B cell (primary cell): ENCODE measurements around the gene FARP2. TPM values are rescaled to one million over a fixed set of nuclear protein-coding genes. Genes with fewer than 3 reads are reported as not detected.

Source experiments
- ATAC-seq: fragments of 200-7000 bp; cut with Tn5 transposase; one replicate; pipeline ENCODE4 v1.10.0; 2021; ENCODE audit warnings: low read depth, mild to moderate bottlenecking, moderate number of reproducible peaks, moderate library complexity
- CTCF ChIA-PET: fragments of 350-600 bp; sonication (Branson Sonifier 250); formaldehyde crosslinking; loops from one replicate; lab custom pipeline; 2021; ENCODE audit warnings: antibody characterized with exemption, inconsistent platforms; lab: Charles Lee
- POLR2A ChIA-PET: fragments of 350-600 bp; sonication (Branson Sonifier 250); formaldehyde crosslinking; loops from one replicate; lab custom pipeline; 2021; ENCODE audit warnings: antibody characterized with exemption; lab: Charles Lee
- DNase-seq: peaks from one replicate; pipeline ENCODE4 v3.0.0; 2013
- H2AFZ ChIP-seq: 2 replicates; pipeline ENCODE4 v1.6.1; 2012; ENCODE audit warnings: mild to moderate bottlenecking, low read depth, low read length; ENCODE audit not compliant: insufficient read depth, poor library complexity, severe bottlenecking
- H3K27ac ChIP-seq, 2 donors: 1 replicate in 1 of 2; 2 replicates in 1 of 2; pipeline ENCODE4 v1.5.1; 2012 to 2013; ENCODE audit warnings: low read length in 2 of 2, mild to moderate bottlenecking in 2 of 2, moderate library complexity in 1 of 2
- H3K27me3 ChIP-seq, 4 experiments: fragments of 200-600 bp in 1 of 4; sonication (generic) in 1 of 4; replicated peaks in 1 of 4; 1 replicate in 2 of 4; 2 replicates in 2 of 4; pipeline versions ENCODE4 v1.6.1 to v1.7.0; 2013 to 2016; ENCODE audit warnings: low read length in 3 of 4, mild to moderate bottlenecking in 2 of 4, mixed read lengths in 1 of 4, moderate library complexity in 1 of 4; ENCODE audit not compliant: insufficient read depth in 4 of 4, control insufficient read depth in 3 of 4; ENCODE audit errors: control extremely low read depth in 1 of 4
- H3K36me3 ChIP-seq, 2 experiments: replicated peaks in 1 of 2; 1 replicate in 1 of 2; 2 replicates in 1 of 2; pipeline versions ENCODE4 v1.6.1 to v1.7.1; 2013; ENCODE audit warnings: low read length in 1 of 2; ENCODE audit not compliant: insufficient read depth in 2 of 2, control insufficient read depth in 1 of 2; ENCODE audit errors: control extremely low read depth in 1 of 2, extremely low read depth in 1 of 2
- H3K4me1 ChIP-seq, 2 donors: fragments of 200-600 bp in 1 of 2; sonication (generic) in 1 of 2; 1 replicate in 1 of 2; 2 replicates in 1 of 2; pipeline versions ENCODE4 v1.5.1 to v1.6.1; 2013 to 2017; ENCODE audit warnings: low read length in 2 of 2; ENCODE audit not compliant: control insufficient read depth in 2 of 2, insufficient read depth in 2 of 2
- H3K4me2 ChIP-seq: replicated peaks from 2 replicates; pipeline ENCODE3; 2012; ENCODE audit warnings: mild to moderate bottlenecking, low read depth, low read length; ENCODE audit not compliant: poor library complexity, severe bottlenecking
- H3K4me3 ChIP-seq, 5 experiments: fragments of 200-600 bp in 1 of 5; sonication (generic) in 1 of 5; 1 replicate in 3 of 5; 2 replicates in 2 of 5; pipeline versions ENCODE4 v1.5.1 to v1.7.0; 2011 to 2016; ENCODE audit warnings: low read length in 4 of 5, mild to moderate bottlenecking in 4 of 5, low read depth in 2 of 5, control low read depth in 1 of 5, moderate library complexity in 1 of 5; ENCODE audit not compliant: insufficient read depth in 1 of 5; ENCODE audit errors: control extremely low read depth in 1 of 5, extremely low read depth in 1 of 5
- H3K79me2 ChIP-seq: fragments of 200-600 bp; sonication (generic); one replicate; pipeline ENCODE4 v1.6.0; 2016; ENCODE audit warnings: low read length; ENCODE audit not compliant: control insufficient read depth, insufficient read depth
- H3K9ac ChIP-seq: fragments of 200-600 bp; sonication (generic); 2 replicates; pipeline ENCODE4 v1.6.1; 2017; ENCODE audit warnings: mild to moderate bottlenecking, low read length, moderate library complexity
- H3K9me3 ChIP-seq, 3 donors: one replicate each; pipeline versions ENCODE4 v1.6.1 to v1.7.1; 2013; ENCODE audit warnings: low read length in 2 of 3; ENCODE audit not compliant: control insufficient read depth in 2 of 3, insufficient read depth in 1 of 3; ENCODE audit errors: control extremely low read depth in 1 of 3
- H4K20me1 ChIP-seq: 2 replicates; pipeline ENCODE4 v1.6.0; 2012; ENCODE audit warnings: mild to moderate bottlenecking, low read length; ENCODE audit not compliant: insufficient read depth, control insufficient read depth, poor library complexity, severe bottlenecking
- H3K27ac Mint-ChIP-seq: one replicate; pipeline ENCODE4 v1.8.0; 2021; ENCODE audit warnings: mixed read lengths
- H3K27me3 Mint-ChIP-seq: one replicate; pipeline ENCODE4 v1.8.0; 2021; ENCODE audit warnings: mixed read lengths
- H3K4me1 Mint-ChIP-seq: one replicate; pipeline ENCODE4 v1.8.0; 2021; ENCODE audit warnings: mixed read lengths
- H3K4me3 Mint-ChIP-seq: one replicate; pipeline ENCODE4 v1.8.0; 2021; ENCODE audit warnings: mixed read lengths
- H3K9me3 Mint-ChIP-seq: one replicate; pipeline ENCODE4 v1.8.0; 2022; ENCODE audit warnings: mixed read lengths; ENCODE audit not compliant: insufficient read depth
- EZH2 ChIP-seq: IDR thresholded peaks from 2 replicates; pipeline ENCODE4 v1.6.1; 2012; ENCODE audit warnings: borderline replicate concordance, low read depth, mild to moderate bottlenecking, moderate library complexity, low read length; ENCODE audit not compliant: insufficient read depth, poor library complexity, severe bottlenecking
- WGBS: methylation state at CpG from one replicate; pipeline ENCODE4 v1.1.5; 2013; ENCODE audit warnings: missing lambda C conversion rate; ENCODE audit not compliant: insufficient coverage; 5-methylcytosine and 5-hydroxymethylcytosine counted together
- intact Hi-C: fragments of 100-400 bp; cut with micrococcal nuclease; formaldehyde crosslinking; loops from one replicate; pipeline ENCODE4 v1.10.0; 2022
- polyA plus RNA-seq: library from polyadenylated mRNA; depleted of rRNA; stranded (reverse); fragments of >200 nt; gene quantifications from 2 replicates; pipeline ENCODE4 v1.2.3, GENCODE V29; 2012
- total RNA-seq, 2 donors: library from RNA; stranded (reverse); fragments of 120-200 nt in 1 of 2; gene quantifications; 1 replicate in 1 of 2; 2 replicates in 1 of 2; pipeline versions ENCODE4 v1.2.3 to v1.2.4, GENCODE V29; 2013 to 2022
- TF ChIP-seq, protein P1 (sequence below): fragments of 200-600 bp; IDR thresholded peaks from one replicate; pipeline ENCODE4 v1.8.0; 2022; ENCODE audit warnings: antibody characterized with exemption, mild to moderate bottlenecking

The FARP2 gene
- total and polyA plus RNA-seq, 2 donors (not counting 1 experiment from before 2014, with no cell fraction given): 37.1 to 114 TPM

DNA sequence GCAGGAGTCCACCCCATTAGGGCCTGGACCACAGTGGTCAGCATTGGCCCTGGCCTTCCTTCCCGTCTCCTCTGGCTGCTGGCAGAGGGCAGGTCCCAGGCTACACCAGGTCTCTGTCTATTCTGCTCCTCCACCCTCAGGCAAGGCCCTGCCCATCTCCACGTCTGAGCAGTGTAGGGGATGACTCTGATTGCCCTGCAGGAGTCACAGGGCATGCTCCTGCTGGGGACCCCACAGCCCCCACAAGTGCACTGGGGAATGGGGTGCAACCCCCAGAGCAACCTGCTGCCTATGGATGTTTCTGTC, 112.3 kb downstream of the FARP2 start:
- intact Hi-C loops: no loop called here
- 95% methylated on average over 2 of the region's 2 CpGs for WGBS
- ATAC-seq: no peak

DNA sequence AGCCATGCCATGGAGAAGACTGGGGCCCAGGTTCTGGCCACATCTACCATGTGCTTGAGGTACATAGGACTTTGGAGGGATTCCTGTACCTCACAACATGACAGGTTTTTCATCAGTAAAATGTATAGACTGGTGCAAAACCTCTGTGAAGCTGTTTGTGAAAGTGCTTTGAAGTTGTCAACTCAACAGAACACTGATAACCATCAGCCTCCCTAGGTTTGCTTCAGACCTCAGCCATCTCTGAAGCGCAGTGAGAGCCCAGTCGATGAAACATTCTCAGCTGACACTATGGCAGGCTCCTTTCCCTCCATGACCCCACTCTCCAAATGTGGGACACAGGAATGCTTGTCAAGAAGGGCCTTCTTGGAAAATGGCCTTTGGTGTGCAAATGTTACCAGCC, 113.7 kb downstream of the FARP2 start:
- H3K79me2 ChIP-seq: no peaks in the 10 kb centered on the region
- H3K9me3 ChIP-seq: no peaks in the 10 kb centered on the region
- Mint-ChIP-seq H3K27me3 (no peaks in the 10 kb centered on the region), H3K4me1 (no peaks in the 10 kb centered on the region), H3K9me3 (no peaks in the 10 kb centered on the region), H3K27ac (no peak overlapping the region), H3K4me3 (no peak overlapping the region)
- H3K4me3 ChIP-seq: no peak overlapping the region
- H3K27ac ChIP-seq: no peak overlapping the region
- no peaks in the 10 kb centered on the region for H3K27me3 ChIP-seq
- no peaks in the 10 kb centered on the region for H3K4me1 ChIP-seq
- H2AFZ ChIP-seq: no peak overlapping the region
- 100% methylated on average over 2 of the region's 2 CpGs for WGBS
- POLR2A ChIA-PET: no interaction called here
- DNase-seq: no peak
- no peak overlapping the region for H3K9ac ChIP-seq
- ATAC-seq: no peak
- CTCF ChIA-PET: no interaction called here
- H3K4me2 ChIP-seq: no peak overlapping the region
- peaks cover 11% of the 10 kb centered on the region for H4K20me1 ChIP-seq
- H3K36me3 ChIP-seq: peaks cover 0 to 10% of the 10 kb centered on the region in 2 experiments
- TF ChIP-seq, protein P1, sequence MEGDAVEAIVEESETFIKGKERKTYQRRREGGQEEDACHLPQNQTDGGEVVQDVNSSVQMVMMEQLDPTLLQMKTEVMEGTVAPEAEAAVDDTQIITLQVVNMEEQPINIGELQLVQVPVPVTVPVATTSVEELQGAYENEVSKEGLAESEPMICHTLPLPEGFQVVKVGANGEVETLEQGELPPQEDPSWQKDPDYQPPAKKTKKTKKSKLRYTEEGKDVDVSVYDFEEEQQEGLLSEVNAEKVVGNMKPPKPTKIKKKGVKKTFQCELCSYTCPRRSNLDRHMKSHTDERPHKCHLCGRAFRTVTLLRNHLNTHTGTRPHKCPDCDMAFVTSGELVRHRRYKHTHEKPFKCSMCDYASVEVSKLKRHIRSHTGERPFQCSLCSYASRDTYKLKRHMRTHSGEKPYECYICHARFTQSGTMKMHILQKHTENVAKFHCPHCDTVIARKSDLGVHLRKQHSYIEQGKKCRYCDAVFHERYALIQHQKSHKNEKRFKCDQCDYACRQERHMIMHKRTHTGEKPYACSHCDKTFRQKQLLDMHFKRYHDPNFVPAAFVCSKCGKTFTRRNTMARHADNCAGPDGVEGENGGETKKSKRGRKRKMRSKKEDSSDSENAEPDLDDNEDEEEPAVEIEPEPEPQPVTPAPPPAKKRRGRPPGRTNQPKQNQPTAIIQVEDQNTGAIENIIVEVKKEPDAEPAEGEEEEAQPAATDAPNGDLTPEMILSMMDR: no peak
- no peak for TF ChIP-seq EZH2
- intact Hi-C loops: no loop called here

More for the DNA sequence above, 112.3 kb downstream of the FARP2 start:
- no peak overlapping the region for H3K4me3 Mint-ChIP-seq
- Histone ChIP-seq H3K4me1 (no peaks in the 10 kb centered on the region), H3K4me3 (no peak overlapping the region), H4K20me1 (peaks cover 8% of the 10 kb centered on the region), H3K9me3 (no peaks in the 10 kb centered on the region), H3K36me3 (peaks cover 0 to 9% of the 10 kb centered on the region in 2 experiments), H3K79me2 (no peaks in the 10 kb centered on the region), H3K4me2 (no peak overlapping the region), H3K27me3 (no peaks in the 10 kb centered on the region), H2AFZ (no peak overlapping the region), H3K27ac (no peak overlapping the region), H3K9ac (no peak overlapping the region)
- TF ChIP-seq EZH2: no peak
- TF ChIP-seq, protein P1: no peak
- no peaks in the 10 kb centered on the region for H3K4me1 Mint-ChIP-seq
- DNase-seq: no peak
- H3K27me3 Mint-ChIP-seq: no peaks in the 10 kb centered on the region
- H3K27ac Mint-ChIP-seq: no peak overlapping the region
- ChIA-PET CTCF (no interaction called here), POLR2A (no interaction called here)
- no peaks in the 10 kb centered on the region for H3K9me3 Mint-ChIP-seq
